ENCODE results near the gene ATXN7L3B.

ATXN7L3B gene

GRCh38 chr12:74551291-74551690 lies 13.7 kb downstream of the ATXN7L3B start:
- no peak for DNase-seq

- DNase-seq: no peak
Measured at GRCh38 chr12:74552201-74552600, 14.6 kb downstream of the ATXN7L3B start.

- DNase-seq: no peak
Measured at GRCh38 chr12:74559728-74560127, 22.1 kb downstream of the ATXN7L3B start.

- DNase-seq: no peak
Measured at GRCh38 chr12:74563927-74564326, 26.3 kb downstream of the ATXN7L3B start.

DNA sequence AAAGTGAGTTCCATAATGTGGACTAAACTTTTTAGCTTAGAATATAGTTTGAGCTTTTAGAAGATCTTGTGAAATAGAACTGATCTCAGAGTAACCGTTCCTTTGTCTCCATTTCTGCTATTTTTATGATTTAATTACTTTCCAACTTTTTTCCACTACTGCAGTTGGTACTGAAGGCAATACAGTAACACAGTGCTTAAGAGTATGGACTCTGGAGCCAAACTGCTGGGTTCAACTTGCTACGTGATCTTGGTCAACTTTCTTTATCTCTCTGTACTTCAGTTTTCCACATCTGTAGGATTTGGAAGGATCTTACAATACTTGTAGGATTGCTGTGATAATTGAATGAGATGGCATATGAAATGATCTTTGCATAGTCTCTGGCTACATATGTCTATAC lies 40.9 kb downstream of the ATXN7L3B start:
- DNase-seq: no peak

GRCh38 chr12:74579446-74579845 lies 41.8 kb downstream of the ATXN7L3B start:
- DNase-seq: no peak

DNA sequence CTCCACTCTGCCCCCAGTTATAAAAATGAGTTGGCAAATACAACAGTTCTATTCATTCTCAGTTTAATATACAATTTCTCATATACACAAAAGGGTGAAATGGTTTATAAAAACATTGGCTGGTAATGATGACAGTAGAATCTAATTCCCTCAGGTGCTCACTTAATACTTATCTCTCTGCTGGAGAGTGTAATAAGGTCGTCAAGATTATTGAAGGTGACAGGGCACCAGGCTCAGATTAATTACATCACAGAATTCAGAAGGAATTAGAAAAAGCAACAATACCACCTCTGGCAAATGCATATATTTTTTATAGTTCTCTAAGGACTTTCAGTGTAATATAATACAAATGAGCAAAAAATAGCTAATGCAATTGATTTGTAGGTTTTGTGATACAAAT lies 42.3 kb downstream of the ATXN7L3B start:
- DNase-seq: no peak

DNA sequence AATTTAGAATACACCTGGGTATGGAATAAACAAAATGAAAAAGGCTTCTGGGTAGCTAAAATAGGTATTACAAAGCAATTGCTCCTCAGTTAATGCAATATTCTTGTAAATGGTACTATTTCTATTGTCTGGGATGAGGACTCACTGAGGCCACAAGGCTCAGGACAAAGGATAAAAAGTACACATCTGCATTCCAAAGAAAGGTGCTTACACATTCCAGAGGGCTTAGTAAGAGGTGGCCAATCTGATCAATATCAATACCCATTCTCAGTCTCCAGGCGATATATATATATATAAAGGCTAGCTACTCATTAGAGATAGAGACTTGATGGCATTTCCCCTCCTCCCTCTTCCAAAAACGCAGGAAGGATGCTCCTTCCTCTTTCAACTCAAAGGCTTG lies 43.8 kb downstream of the ATXN7L3B start:
- no peak for DNase-seq

GRCh38 chr12:74584483-74585062 lies 46.9 kb downstream of the ATXN7L3B start:
- DNase-seq: no peak

DNA sequence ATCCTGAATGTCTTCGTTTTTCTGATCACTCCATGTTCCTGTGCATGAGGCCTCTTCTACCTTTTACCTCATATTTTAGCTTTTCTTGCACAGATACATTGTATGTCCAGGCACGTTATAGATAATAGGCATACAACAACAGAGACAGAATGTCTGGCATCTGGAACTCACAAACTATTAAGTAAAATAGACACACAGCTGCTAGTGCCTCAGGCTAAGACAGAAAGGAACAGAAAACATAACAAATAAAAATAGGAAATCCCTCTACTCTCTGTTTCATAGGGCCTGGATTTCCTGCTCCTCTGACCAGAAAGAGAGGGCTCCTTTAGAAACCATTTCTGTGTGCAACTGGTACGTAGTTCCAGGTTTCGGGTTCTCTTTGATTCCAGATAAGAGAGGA lies 48.6 kb downstream of the ATXN7L3B start:
- DNase-seq: no peak

Measured in hypothalamus (tissue), 51 donors.